HG03460 (cell line): ENCODE measurements around the gene RNF11.

Experiments used
- ATAC-seq: cut with Tn5 transposase; IDR thresholded peaks from one replicate; pipeline ENCODE4 v1.9.1; 2021; ENCODE audit not compliant: unreplicated experiment

The RNF11 gene

GRCh38 chr1:51294566-51295184 is 58.6 kb downstream of the RNF11 start:
- no peak for ATAC-seq

GRCh38 chr1:51295926-51296325 is 59.9 kb downstream of the RNF11 start:
- ATAC-seq, result no peak

- ATAC-seq, result peak; percentile 51
Observed at GRCh38 chr1:51296383-51297357, 60.6 kb downstream of the RNF11 start.

- no peak for ATAC-seq
Observed at GRCh38 chr1:51297401-51298321, 61.6 kb downstream of the RNF11 start.

- ATAC-seq, result no peak
Observed at GRCh38 chr1:51298322-51298705, 62.2 kb downstream of the RNF11 start.

- no peak for ATAC-seq
Observed at GRCh38 chr1:51299185-51299885, 63.3 kb downstream of the RNF11 start.

- no peak for ATAC-seq
Observed at GRCh38 chr1:51299981-51300670, 64.1 kb downstream of the RNF11 start.

GRCh38 chr1:51301152-51301843 is 65.2 kb downstream of the RNF11 start:
- no peak for ATAC-seq

GRCh38 chr1:51301844-51302162 is 65.7 kb downstream of the RNF11 start:
- ATAC-seq, result no peak

- no peak for ATAC-seq
Observed at GRCh38 chr1:51302270-51302669, 66.2 kb downstream of the RNF11 start.

- no peak for ATAC-seq
Observed at GRCh38 chr1:51302746-51303145, 66.7 kb downstream of the RNF11 start.

GRCh38 chr1:51303315-51303714 is 67.2 kb downstream of the RNF11 start:
- ATAC-seq, result no peak

GRCh38 chr1:51303751-51304251 is 67.7 kb downstream of the RNF11 start:
- no peak for ATAC-seq

GRCh38 chr1:51304360-51304759 is 68.3 kb downstream of the RNF11 start:
- no peak for ATAC-seq

GRCh38 chr1:51305371-51305823 is 69.3 kb downstream of the RNF11 start:
- no peak for ATAC-seq

- no peak for ATAC-seq
Observed at GRCh38 chr1:51306950-51307349, 70.9 kb downstream of the RNF11 start.

- no peak for ATAC-seq
Observed at GRCh38 chr1:51308636-51309035, 72.6 kb downstream of the RNF11 start.

GRCh38 chr1:51309291-51309690 is 73.2 kb downstream of the RNF11 start:
- no peak for ATAC-seq

- no peak for ATAC-seq
Observed at GRCh38 chr1:51310871-51311613, 75.0 kb downstream of the RNF11 start.
